ENCODE data around the gene SULF2. TPM values are rescaled to one million over a fixed set of nuclear protein-coding genes. Genes with fewer than 3 reads are reported as not detected.
A peak's percentile ranks its signal among the peaks of the same experiment; 100 is the strongest.

SULF2 gene
- total RNA-seq, 1 donor from 2014 or later, result 24.0 TPM

DNA sequence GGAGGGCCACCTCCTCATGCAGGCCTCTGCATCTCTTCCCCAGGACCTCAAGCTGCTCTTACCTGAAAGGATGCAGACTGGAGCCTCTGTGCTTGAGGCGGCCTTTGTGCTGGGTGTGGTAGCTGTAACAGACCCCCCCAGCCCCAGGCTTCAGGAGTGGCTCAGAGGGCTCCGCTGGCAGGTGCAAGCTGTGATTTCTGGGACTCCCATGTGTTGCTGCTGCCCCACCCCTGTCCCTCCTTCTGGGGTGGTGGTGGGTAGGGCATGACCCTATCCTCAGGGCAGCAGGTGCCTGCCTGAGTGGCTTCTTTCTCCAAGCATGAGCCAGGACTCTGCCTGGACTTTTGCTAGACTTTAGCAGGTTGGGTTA is 121.2 kb downstream of the SULF2 start:
- Histone ChIP-seq H3K4me2 (no peak overlapping the region), H3K27me3 (no peaks in the 10 kb centered on the region), H3K4me1 (no peaks in the 10 kb centered on the region), H3K27ac (no peak overlapping the region), H3K9me3 (ENCODE audit: low read depth) (no peaks in the 10 kb centered on the region), H3K9ac (no peak overlapping the region), H2AFZ (replicated peaks) (no peak overlapping the region), H3F3A (ENCODE audit: low read depth) (peaks cover 9% of the 10 kb centered on the region), H3K4me3 (no peak overlapping the region), H3K79me2 (ENCODE audit: low read depth) (no peaks in the 10 kb centered on the region), H4K20me1 (ENCODE audit: low read depth) (no peaks in the 10 kb centered on the region), H3K36me3 (no peaks in the 10 kb centered on the region)
- Mint-ChIP-seq H3K4me1 (peaks cover 20% of the 10 kb centered on the region), H3K27me3 (ENCODE audit: insufficient read depth, low read depth) (peaks cover 2% of the 10 kb centered on the region), H3K9me3 (no peaks in the 10 kb centered on the region), H3K4me3 (no peak overlapping the region), H3K27ac (no peak overlapping the region), H3K36me3 (peaks cover 3% of the 10 kb centered on the region)
- TF ChIP-seq EZH2 (IDR thresholded peaks at IDR 0.05) (no peak), EZH2phosphoT487 (IDR thresholded peaks at IDR 0.05) (no peak)
- TF ChIP-seq, protein P1, sequence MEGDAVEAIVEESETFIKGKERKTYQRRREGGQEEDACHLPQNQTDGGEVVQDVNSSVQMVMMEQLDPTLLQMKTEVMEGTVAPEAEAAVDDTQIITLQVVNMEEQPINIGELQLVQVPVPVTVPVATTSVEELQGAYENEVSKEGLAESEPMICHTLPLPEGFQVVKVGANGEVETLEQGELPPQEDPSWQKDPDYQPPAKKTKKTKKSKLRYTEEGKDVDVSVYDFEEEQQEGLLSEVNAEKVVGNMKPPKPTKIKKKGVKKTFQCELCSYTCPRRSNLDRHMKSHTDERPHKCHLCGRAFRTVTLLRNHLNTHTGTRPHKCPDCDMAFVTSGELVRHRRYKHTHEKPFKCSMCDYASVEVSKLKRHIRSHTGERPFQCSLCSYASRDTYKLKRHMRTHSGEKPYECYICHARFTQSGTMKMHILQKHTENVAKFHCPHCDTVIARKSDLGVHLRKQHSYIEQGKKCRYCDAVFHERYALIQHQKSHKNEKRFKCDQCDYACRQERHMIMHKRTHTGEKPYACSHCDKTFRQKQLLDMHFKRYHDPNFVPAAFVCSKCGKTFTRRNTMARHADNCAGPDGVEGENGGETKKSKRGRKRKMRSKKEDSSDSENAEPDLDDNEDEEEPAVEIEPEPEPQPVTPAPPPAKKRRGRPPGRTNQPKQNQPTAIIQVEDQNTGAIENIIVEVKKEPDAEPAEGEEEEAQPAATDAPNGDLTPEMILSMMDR (IDR thresholded peaks at IDR 0.05), result no peak
- no peak for DNase-seq (ENCODE audit: low spot score)

DNA sequence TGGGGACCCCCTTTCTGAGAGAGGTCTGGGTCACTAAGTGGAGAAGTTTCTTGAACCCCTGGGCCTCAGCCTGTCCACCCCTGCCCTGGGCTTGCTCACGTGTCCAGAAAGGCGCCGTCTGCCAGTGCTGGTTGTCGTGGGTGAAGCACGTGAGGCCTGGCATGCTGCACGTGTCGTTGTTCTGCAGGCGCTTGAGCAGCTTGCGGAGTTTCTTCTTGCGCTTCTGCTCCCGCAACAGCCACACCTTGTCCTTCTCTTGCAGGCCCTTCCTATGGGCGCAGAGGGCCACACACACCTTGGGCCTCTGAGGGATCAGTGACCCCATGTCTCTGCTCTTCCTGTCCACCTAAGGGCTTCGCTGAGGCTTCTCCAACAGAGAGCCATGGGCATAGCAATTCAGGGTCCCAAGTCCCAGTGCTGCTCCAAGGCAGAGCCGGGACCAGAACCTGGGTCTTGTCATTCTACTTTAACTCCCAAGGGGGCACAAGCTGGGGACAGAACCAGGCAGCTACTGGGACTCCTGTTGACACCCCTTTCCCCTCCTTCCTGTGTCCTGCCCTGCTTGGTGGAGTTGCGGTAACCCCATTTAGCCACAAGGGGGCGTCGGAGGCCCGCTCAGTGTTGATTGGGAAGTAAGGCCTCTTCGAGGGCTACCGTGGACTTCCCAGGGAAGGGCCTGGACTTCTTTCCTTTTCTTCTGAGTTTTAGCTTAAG is 121.8 kb downstream of the SULF2 start:
- no peak overlapping the region for H3K4me2 ChIP-seq
- no peaks in the 10 kb centered on the region for H4K20me1 ChIP-seq (ENCODE audit: low read depth)
- Mint-ChIP-seq H3K27ac (no peak overlapping the region), H3K4me1 (peaks cover 20% of the 10 kb centered on the region), H3K4me3 (no peak overlapping the region), H3K9me3 (no peaks in the 10 kb centered on the region), H3K27me3 (ENCODE audit: insufficient read depth, low read depth) (peaks cover 2% of the 10 kb centered on the region), H3K36me3 (no peaks in the 10 kb centered on the region)
- TF ChIP-seq, protein P1 (IDR thresholded peaks at IDR 0.05), result peak; percentile 97
- no peak for TF ChIP-seq EZH2 (IDR thresholded peaks at IDR 0.05)
- H3K36me3 ChIP-seq, result no peaks in the 10 kb centered on the region
- DNase-seq (ENCODE audit: low spot score), result peak; percentile 82
- no peaks in the 10 kb centered on the region for H3K79me2 ChIP-seq (ENCODE audit: low read depth)
- H2AFZ ChIP-seq (replicated peaks), result no peak overlapping the region
- H3K4me3 ChIP-seq, result no peak overlapping the region
- H3F3A ChIP-seq (ENCODE audit: low read depth), result peaks cover 9% of the 10 kb centered on the region
- no peaks in the 10 kb centered on the region for H3K27me3 ChIP-seq
- no peaks in the 10 kb centered on the region for H3K4me1 ChIP-seq
- H3K9me3 ChIP-seq (ENCODE audit: low read depth), result no peaks in the 10 kb centered on the region
- no peak overlapping the region for H3K9ac ChIP-seq
- no peak overlapping the region for H3K27ac ChIP-seq

DNA sequence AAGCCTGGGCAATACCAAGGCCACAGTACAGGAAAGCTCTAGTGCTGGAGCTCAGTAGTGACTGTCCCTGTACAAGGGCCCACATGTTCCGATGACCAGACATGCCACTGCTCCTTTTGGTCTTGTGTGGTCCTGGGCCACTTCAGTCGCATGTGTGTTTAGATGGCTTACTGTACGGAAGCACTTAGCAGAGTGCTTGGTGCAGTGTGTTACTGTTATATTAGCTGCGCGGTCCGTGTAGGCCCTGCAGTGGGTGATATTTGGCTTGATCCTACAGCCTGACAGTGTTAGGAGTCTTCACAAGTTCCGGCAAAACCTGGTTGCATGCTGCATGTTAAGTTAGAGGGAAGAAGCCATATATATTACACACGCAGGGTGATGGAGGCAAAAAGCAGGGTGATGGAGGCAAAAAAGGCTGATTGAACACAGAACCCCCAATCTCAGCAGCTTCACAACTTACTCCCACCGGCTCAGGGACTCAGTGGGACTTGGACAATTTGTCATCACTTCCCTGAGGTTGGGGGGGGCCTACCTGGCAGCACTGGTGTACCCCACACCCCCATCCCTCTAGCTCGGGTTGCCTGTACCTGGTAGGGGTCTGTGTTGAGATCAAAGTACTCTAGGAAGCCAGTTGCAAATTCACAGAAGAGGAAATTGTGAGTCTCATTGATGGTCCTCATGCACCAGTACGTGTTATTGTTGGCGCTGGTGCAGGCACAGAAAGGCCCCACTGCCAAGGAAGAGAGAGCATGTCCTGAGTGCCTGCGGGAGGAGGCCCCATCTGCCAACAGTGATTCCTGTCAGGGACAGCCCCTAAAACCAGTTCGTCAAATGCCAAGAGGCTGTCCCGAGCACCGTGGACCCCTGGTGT is 122.6 kb downstream of the SULF2 start:
- DNase-seq (ENCODE audit: low spot score), result no peak
- Mint-ChIP-seq H3K36me3 (peaks cover 2% of the 10 kb centered on the region), H3K27ac (peak overlapping the region; percentile 53), H3K4me1 (peaks cover 16% of the 10 kb centered on the region), H3K4me3 (no peak overlapping the region), H3K9me3 (no peaks in the 10 kb centered on the region), H3K27me3 (ENCODE audit: insufficient read depth, low read depth) (peaks cover 2% of the 10 kb centered on the region)
- Histone ChIP-seq H4K20me1 (ENCODE audit: low read depth) (no peaks in the 10 kb centered on the region), H3K27me3 (no peaks in the 10 kb centered on the region), H3K79me2 (ENCODE audit: low read depth) (no peaks in the 10 kb centered on the region), H3K9ac (no peak overlapping the region), H3K27ac (no peak overlapping the region), H3F3A (ENCODE audit: low read depth) (peaks cover 9% of the 10 kb centered on the region), H3K4me1 (peaks cover 3% of the 10 kb centered on the region), H3K36me3 (no peaks in the 10 kb centered on the region), H3K4me3 (no peak overlapping the region), H3K4me2 (no peak overlapping the region), H2AFZ (replicated peaks) (no peak overlapping the region), H3K9me3 (ENCODE audit: low read depth) (no peaks in the 10 kb centered on the region)
- TF ChIP-seq EZH2phosphoT487 (IDR thresholded peaks at IDR 0.05) (no peak), EZH2 (IDR thresholded peaks at IDR 0.05) (no peak)
- TF ChIP-seq, protein P1 (IDR thresholded peaks at IDR 0.05), result no peak
